A375 (cell line): ENCODE results near the gene AAR2. TPM values are rescaled to one million over a fixed set of nuclear protein-coding genes. Genes with fewer than 3 reads are reported as not detected.

Experiments
- total RNA-seq: library from RNA; depleted of rRNA; stranded (reverse); fragments of >200 nt; shearing (Covaris generic); gene quantifications from 2 replicates; pipeline ENCODE4 v1.2.3, GENCODE V29; 2014; rRNA removed

AAR2 gene
- 43.8 and 48.4 TPM in 2 replicates for total RNA-seq

GRCh38 chr20:36235892-36236785, at the start of gene AAR2:
AAR2 (plus strand) TSS chr20:36236478; CDS start chr20:36239869, 3,391 bp downstream.

DNA sequence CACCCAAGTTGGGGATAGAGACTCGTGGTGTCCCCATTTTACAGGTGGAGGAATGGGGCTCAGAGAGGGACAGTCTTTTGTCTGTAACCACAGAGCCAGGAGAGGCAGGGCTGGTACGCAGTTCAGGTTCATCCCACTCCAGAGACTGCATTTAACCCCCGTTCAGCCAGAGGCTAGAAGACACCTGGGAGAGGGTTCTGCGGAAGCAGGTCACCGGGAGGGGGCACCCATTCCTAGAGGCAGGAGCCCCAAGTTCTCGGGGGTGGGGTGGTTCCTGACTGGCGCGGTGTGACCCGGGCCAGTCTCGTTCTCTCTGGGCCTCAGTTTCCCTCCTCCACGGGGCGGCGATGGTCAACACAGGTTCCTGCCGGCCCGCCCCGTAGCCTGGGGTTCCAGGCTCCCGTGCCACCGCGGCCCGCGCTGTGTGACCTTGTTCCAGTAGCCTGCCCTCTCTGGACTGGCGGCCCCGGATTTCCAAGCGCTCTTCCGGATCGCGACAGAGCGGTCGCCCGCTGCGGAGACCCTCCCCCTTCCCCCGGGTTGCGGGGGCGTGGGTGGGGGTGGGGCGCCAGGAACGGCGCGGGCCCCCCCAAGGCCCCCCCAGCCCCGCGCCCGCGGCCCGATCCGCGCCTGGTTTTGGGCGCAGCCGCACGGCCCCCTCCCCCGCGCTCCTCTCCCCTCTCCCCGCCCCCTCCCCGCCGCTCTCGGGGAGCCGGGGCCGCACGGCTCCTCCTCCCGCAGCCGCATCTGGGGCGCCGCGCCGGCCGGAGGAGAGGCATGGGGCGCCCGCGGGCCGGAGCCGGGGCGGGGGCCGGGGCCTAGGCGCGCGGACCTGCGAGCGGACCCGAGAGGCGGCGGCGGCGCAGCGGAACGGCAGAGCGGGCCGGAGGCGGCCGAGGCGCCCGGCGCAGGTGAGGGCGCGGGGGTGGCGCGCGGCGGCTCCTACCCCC, 69.6 kb downstream of the AAR2 start, which contains the start of gene DLGAP4:
TSS of gene DLGAP4 (plus strand) at position 738 of the 950 bp plus-strand sequence. CDS start 125,379 bp downstream, outside the sequence.

Other genes with a start within 250 kb of the AAR2 start
- gene EPB41L1, start 81.7 kb upstream of the AAR2 start, total RNA-seq = 20.5 and 21.9 TPM in 2 replicates
- gene DLGAP4, start 69.9 kb downstream of the AAR2 start, total RNA-seq = 16.1 and 21.4 TPM in 2 replicates